Tibial nerve (tissue), 4 donors: ENCODE measurements around the gene NDUFB7. TPM values are rescaled to one million over a fixed set of nuclear protein-coding genes. Genes with fewer than 3 reads are reported as not detected.
A peak's percentile ranks its signal among the peaks of the same experiment; 100 is the strongest.

Experiments
- DNase-seq, 2 donors: peaks; one replicate each; pipeline ENCODE4 v3.0.0-alpha.2; 2019; ENCODE audit warnings: low spot score in 2 of 2
- H3K27ac ChIP-seq, 4 donors: fragments of 200-600 bp; sonication (generic) in 3 of 4; one replicate each; pipeline ENCODE4 v1.5.1; 2017 to 2019; ENCODE audit warnings: mild to moderate bottlenecking in 1 of 4
- H3K27me3 ChIP-seq, 2 donors: fragments of 200-600 bp; sonication (generic) in 1 of 2; one replicate each; pipeline versions ENCODE4 v1.5.1 to v1.6.0; 2017 to 2019
- H3K36me3 ChIP-seq, 3 donors: fragments of 200-600 bp; sonication (generic); one replicate each; pipeline ENCODE4 v1.5.1; 2018 to 2019
- H3K4me1 ChIP-seq, 4 donors: fragments of 200-600 bp; sonication (generic) in 3 of 4; one replicate each; pipeline ENCODE4 v1.5.1; 2017 to 2019
- H3K4me3 ChIP-seq, 4 donors: fragments of 200-600 bp; sonication (generic) in 3 of 4; one replicate each; pipeline ENCODE4 v1.5.1; 2017 to 2019; ENCODE audit warnings: mild to moderate bottlenecking in 1 of 4, moderate library complexity in 1 of 4
- H3K9me3 ChIP-seq, 4 donors: fragments of 200-600 bp; sonication (generic) in 3 of 4; one replicate each; pipeline ENCODE4 v1.5.1; 2017 to 2019
- EP300 ChIP-seq, 2 donors: sonication (generic); formaldehyde crosslinking; IDR thresholded peaks; one replicate each; pipeline ENCODE4 v1.6.1; 2017; ENCODE audit warnings: antibody characterized with exemption in 2 of 2, mild to moderate bottlenecking in 1 of 2
- POLR2A ChIP-seq, 2 donors: fragments of 450-650 bp; IDR thresholded peaks; one replicate each; pipeline ENCODE4 v1.6.1; 2017; ENCODE audit warnings: antibody characterized with exemption in 2 of 2, mild to moderate bottlenecking in 2 of 2, moderate library complexity in 2 of 2
- WGBS, 2 donors: methylation state at CpG; one replicate each; pipeline ENCODE4 v1.1.5; 2018; 5-methylcytosine and 5-hydroxymethylcytosine counted together
- total RNA-seq, 4 donors: library from RNA; depleted of rRNA; stranded (reverse); fragments of >200 nt; gene quantifications; one replicate each; pipeline ENCODE4 v1.1.0, GENCODE V29; 2016
- TF ChIP-seq, protein P1 (sequence below), 5 experiments: fragments of 200-600 bp in 3 of 5; fragments of 450-650 bp in 2 of 5; sonication (generic) in 3 of 5; IDR thresholded peaks; one replicate each; pipeline ENCODE4 v1.5.1; 2016 to 2019; ENCODE audit warnings: antibody characterized with exemption in 5 of 5, mild to moderate bottlenecking in 3 of 5, moderate library complexity in 2 of 5

NDUFB7 gene
- total RNA-seq, 4 donors from 2014 or later, result 315 to 444 (median 398) TPM

DNA sequence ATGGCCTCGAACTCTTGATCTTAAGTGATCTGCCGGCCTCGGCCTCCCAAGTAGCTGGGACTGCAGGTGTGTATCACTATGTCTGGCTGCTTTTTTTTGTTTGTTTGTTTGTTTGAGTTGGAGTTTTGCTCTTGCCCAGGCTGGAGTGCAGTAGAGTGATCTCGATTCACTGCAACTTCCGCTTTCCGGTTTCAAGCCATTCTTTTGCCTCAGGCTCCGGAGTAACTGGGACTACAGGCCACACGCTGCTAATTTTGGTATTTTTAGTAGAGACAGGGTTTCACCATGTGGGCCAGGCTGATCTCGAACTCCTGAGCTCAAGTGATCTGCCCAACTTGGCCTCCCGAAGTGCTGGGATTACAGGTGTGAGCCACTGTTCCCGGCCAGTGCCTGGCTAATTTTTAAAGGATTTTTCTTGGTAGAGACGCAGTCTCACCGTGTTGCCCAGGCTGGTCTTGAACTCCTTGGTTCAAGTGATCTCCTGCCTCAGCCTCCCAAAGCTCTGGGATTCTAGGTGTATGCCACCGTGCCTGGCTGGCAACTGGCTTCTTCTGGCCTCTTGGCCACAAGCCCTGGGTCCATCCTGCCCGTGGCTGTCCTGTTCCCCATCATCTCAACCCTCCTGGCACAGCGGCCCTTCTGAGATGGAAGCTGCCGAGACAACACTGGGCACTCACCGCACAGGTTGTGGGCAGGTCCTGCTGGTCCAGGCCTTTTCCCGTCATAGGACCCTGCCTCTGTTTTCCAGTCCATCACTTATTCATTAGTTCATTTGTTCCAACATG lies 30.9 kb downstream of the NDUFB7 start:
- H3K4me3 ChIP-seq, result no peak overlapping the region
- no peak overlapping the region for H3K27ac ChIP-seq
- H3K36me3 ChIP-seq, result no peaks in the 10 kb centered on the region
- TF ChIP-seq, protein P1, sequence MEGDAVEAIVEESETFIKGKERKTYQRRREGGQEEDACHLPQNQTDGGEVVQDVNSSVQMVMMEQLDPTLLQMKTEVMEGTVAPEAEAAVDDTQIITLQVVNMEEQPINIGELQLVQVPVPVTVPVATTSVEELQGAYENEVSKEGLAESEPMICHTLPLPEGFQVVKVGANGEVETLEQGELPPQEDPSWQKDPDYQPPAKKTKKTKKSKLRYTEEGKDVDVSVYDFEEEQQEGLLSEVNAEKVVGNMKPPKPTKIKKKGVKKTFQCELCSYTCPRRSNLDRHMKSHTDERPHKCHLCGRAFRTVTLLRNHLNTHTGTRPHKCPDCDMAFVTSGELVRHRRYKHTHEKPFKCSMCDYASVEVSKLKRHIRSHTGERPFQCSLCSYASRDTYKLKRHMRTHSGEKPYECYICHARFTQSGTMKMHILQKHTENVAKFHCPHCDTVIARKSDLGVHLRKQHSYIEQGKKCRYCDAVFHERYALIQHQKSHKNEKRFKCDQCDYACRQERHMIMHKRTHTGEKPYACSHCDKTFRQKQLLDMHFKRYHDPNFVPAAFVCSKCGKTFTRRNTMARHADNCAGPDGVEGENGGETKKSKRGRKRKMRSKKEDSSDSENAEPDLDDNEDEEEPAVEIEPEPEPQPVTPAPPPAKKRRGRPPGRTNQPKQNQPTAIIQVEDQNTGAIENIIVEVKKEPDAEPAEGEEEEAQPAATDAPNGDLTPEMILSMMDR (IDR thresholded peaks at IDR 0.05), result no peak
- TF ChIP-seq EP300 (IDR thresholded peaks at IDR 0.05) (no peak), POLR2A (IDR thresholded peaks at IDR 0.05) (no peak)
- no peaks in the 10 kb centered on the region for H3K27me3 ChIP-seq
- H3K9me3 ChIP-seq, result no peaks in the 10 kb centered on the region
- peaks cover 0 to 35% (median 8%) of the 10 kb centered on the region in 4 donors for H3K4me1 ChIP-seq
- DNase-seq, result no peak
- 82 to 85% methylated on average over 19 of the region's 19 CpGs for WGBS, 2 donors

DNA sequence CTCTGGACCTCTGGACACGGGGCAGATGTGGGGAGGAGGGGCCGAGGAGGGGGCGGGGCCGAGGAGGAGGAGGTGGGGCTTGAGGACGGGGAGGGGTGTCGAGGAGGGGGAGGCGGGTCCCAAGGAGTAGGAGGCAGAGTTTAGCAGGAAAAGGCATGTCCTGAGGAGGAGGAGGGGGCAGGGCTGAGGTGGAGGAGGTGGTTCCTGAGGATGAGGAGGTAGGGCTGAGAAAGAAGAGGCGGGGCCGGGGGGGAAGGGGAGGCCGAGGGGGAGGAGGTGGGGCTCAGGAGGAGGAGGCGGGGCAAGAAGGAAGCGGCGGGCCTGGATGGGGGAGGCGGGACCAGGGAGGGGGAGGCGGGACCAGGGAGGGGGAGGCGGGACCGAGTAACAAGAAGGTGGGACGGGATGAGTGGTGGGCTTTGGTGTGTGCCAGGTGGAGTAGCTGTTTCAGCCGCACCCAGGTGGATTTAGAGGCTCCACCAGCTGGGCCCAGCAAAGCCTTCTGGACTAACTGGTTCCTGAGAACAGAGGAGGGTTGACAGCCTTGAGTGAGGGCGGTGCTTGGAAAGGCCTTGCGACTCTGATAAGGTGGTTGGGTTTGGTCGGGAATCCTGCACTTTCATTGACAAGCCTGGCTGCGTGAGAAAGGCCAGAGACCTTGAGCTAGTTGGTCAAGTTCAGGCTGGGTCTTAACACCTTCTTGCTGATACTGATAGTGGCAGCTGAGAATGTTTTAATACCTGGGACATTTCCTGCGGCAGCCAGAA lies 34.8 kb downstream of the NDUFB7 start:
- Histone ChIP-seq H3K4me1 (peaks cover 0 to 32% (median 0%) of the 10 kb centered on the region in 4 donors), H3K27ac (peak overlapping the region in 1 of 4 donors; percentile 41), H3K9me3 (no peaks in the 10 kb centered on the region), H3K4me3 (peak overlapping the region in 1 of 4 donors; percentile 21), H3K27me3 (no peaks in the 10 kb centered on the region), H3K36me3 (no peaks in the 10 kb centered on the region)
- DNase-seq, result no peak
- TF ChIP-seq EP300 (IDR thresholded peaks at IDR 0.05) (no peak), POLR2A (IDR thresholded peaks at IDR 0.05) (no peak)
- TF ChIP-seq, protein P1 (IDR thresholded peaks at IDR 0.05), result no peak
- 29 to 32% methylated on average over 18 to 23 of the region's 24 CpGs for WGBS, 2 donors

DNA sequence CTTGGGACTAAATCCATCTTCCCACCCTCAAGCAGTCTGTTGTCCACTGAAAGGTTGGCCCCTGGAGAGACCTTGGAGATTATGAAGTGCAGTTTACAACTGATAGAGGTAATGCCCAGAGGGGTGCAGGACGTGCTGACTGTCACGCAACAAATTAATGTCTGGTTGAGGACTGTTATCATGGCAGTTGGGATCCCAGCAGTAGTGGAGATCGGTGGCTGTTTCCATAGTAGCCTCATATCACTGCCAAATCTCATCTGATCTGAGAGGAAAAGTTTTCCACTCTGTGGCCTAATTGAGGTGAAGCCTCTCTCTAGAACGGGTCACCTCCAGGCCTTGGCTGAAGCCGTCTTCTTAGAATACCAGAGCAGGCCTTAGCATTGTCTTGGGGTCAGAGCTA lies 38.4 kb downstream of the NDUFB7 start:
- Histone ChIP-seq H3K27me3 (no peaks in the 10 kb centered on the region), H3K27ac (no peak overlapping the region), H3K4me3 (no peak overlapping the region), H3K4me1 (peaks cover 0 to 58% (median 10%) of the 10 kb centered on the region in 4 donors), H3K36me3 (no peaks in the 10 kb centered on the region), H3K9me3 (no peaks in the 10 kb centered on the region)
- WGBS, 2 donors, result 68 to 76% methylated on average over 5 of the region's 5 CpGs
- TF ChIP-seq EP300 (IDR thresholded peaks at IDR 0.05) (no peak), POLR2A (IDR thresholded peaks at IDR 0.05) (no peak)
- TF ChIP-seq, protein P1 (IDR thresholded peaks at IDR 0.05), result no peak
- DNase-seq, result no peak

DNA sequence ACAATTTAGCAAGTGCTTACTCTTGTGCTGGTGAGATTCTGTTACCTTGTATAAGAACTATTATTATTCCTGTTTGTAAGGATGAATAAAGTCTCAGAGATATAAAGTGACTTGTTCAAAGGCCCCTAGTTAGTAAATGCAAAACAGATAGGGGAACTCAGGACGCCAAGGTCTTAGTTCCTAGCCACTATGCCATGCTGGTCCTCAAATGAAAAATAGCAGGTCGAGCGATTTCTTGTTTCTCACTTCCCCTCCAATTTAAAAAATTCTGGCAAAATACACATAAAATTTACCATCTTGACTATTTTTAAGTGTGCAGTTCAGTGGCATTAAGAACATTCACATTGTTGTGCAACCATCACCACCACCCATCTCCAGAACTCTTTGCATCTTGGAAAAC lies 41.4 kb downstream of the NDUFB7 start:
- peak overlapping the region in 3 of 4 donors; percentile 91 to 97 (median 95) for H3K27ac ChIP-seq
- WGBS, 2 donors, result 55 to 70% methylated on average over 3 of the region's 3 CpGs
- TF ChIP-seq, protein P1 (IDR thresholded peaks at IDR 0.05), result no peak
- no peak for TF ChIP-seq POLR2A (IDR thresholded peaks at IDR 0.05)
- no peak for TF ChIP-seq EP300 (IDR thresholded peaks at IDR 0.05)

DNA sequence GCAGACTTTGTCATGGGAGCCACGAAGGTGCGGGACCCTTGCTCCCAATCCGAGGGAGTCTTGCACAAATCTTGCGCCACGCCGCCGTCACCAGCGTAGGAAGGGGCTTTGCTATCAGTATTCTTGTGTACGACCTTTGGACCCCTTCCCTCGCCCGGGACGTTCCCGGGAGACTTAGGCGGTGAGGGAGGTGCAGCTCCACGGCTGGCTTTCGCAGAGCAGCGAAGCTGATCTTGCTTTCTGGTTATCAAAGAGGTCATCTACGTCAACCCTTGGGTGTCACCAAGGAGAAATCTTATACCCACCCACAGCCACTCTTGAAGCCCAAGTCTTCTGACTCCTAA lies 41.9 kb downstream of the NDUFB7 start:
- H3K9me3 ChIP-seq, result no peaks in the 10 kb centered on the region
- no peaks in the 10 kb centered on the region for H3K27me3 ChIP-seq
- no peaks in the 10 kb centered on the region for H3K36me3 ChIP-seq
- TF ChIP-seq POLR2A (IDR thresholded peaks at IDR 0.05), result no peak
- TF ChIP-seq, protein P1 (IDR thresholded peaks at IDR 0.05), result no peak
- TF ChIP-seq EP300 (IDR thresholded peaks at IDR 0.05), result no peak
- peak overlapping the region; percentile 63 to 82 (median 70) for H3K4me3 ChIP-seq
- 0% methylated on average over 11 to 16 of the region's 18 CpGs for WGBS, 2 donors
- peak overlapping the region; percentile 87 to 97 (median 93) for H3K27ac ChIP-seq
- H3K4me1 ChIP-seq, result peaks cover 0 to 48% (median 10%) of the 10 kb centered on the region in 4 donors
- no peak for DNase-seq

More for the DNA sequence above, 41.4 kb downstream of the NDUFB7 start:
- Histone ChIP-seq H3K4me1 (peaks cover 0 to 48% (median 10%) of the 10 kb centered on the region in 4 donors), H3K9me3 (no peaks in the 10 kb centered on the region), H3K27me3 (no peaks in the 10 kb centered on the region), H3K4me3 (peak overlapping the region in 3 of 4 donors; percentile 63 to 82 (median 72)), H3K36me3 (no peaks in the 10 kb centered on the region)
- no peak for DNase-seq
